ENCODE measurements around the gene TMEM101. TPM values are rescaled to one million over a fixed set of nuclear protein-coding genes. Genes with fewer than 3 reads are reported as not detected.
"Not testable (repeated sequence)": the region's sequence is repeated elsewhere in the genome, so short reads cannot be mapped to it uniquely, and the experiment has no call there.

Gene TMEM101
- 35.3 and 39.8 TPM in 2 replicates for total RNA-seq (2014; rRNA removed; shearing (Covaris generic))

DNA sequence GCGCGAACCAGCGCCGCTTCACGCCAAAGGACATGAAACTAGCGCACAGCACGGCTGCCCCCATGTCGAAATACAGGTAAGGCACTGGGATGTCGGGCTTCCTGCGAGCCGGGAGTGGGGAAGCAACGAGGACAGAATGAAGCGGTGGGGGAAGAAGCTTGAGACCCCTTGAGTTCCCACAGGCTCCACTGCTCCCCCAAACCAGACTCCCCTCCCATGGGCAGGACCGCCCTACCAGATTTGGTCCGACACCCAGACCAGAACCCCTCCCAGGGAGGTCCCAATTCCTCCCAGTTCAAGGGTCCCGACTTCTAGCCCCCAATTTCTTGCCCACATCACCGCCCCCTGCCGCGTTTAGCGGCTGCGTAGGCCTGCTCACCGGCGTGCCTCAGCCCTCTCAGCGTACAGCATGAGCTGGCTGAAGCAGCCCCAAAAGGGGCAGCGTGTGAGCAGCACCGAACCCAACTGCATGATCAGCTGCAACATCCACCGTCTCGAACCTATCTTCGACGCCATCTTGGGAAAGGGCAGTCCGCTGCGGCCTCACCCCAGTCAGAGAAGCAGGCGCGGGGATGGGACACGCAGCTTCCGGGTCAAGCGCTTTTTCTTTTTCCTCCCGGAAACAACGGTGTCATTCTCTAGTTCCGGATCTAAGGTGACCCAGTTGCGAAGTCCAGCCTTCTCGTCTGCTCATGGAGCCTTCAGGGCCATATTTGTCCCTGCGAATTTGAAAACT, at the start of gene TMEM101:
TSS of gene TMEM101 (minus strand) at position 527 of the 736 bp plus-strand sequence. CDS start at position 516, 11 bp downstream.
- Histone ChIP-seq H3K9me3 (replicated peaks) (no peaks in the 10 kb centered on the region), H3K36me3 (no peaks in the 10 kb centered on the region), H3K4me3 (peak within 1 kb of the TSS; percentile 74), H3K4me1 (no peaks in the 10 kb centered on the region), H3K27ac (peak within 1 kb of the TSS; percentile 54), H3K27me3 (no peaks in the 10 kb centered on the region)
- peak; percentile 93 to 96 for DNase-seq

- Histone ChIP-seq H3K36me3 (peaks cover 46% of the 10 kb centered on the region), H3K9me3 (replicated peaks) (no peaks in the 10 kb centered on the region), H3K27ac (no peak overlapping the region), H3K4me1 (no peaks in the 10 kb centered on the region), H3K27me3 (no peaks in the 10 kb centered on the region), H3K4me3 (no peak overlapping the region)
- no peak for DNase-seq
Observed at GRCh38 chr17:44063704-44064639, 49.2 kb upstream of the TMEM101 start.

DNA sequence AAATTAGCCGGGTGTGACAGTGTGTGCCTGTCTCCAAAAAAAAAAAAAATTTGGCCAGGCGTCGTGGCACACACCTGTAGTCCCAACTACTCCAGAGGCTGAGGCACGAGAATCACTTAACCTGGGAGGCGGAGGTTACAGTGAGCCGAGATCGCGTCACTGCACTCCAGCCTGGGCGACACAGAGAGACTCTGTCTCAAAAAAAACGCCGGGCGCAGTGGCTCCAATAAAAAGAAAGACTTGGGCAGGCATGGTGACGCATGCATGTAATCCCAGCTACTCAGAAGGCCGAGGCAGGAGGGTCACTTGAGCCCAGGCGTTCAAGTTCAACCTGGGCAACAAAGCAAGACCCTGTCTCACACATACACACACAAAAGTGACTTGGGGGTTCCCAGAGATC, 48.1 kb upstream of the TMEM101 start:
- H3K27ac ChIP-seq, result no peak overlapping the region
- no peaks in the 10 kb centered on the region for H3K9me3 ChIP-seq (replicated peaks)
- no peak overlapping the region for H3K4me3 ChIP-seq
- no peaks in the 10 kb centered on the region for H3K4me1 ChIP-seq
- H3K27me3 ChIP-seq, result no peaks in the 10 kb centered on the region
- H3K36me3 ChIP-seq, result peaks cover 54% of the 10 kb centered on the region
- DNase-seq, result no peak

GRCh38 chr17:44061446-44061845, 46.7 kb upstream of the TMEM101 start:
- Histone ChIP-seq H3K9me3 (replicated peaks) (no peaks in the 10 kb centered on the region), H3K27ac (no peak overlapping the region), H3K36me3 (peaks cover 61% of the 10 kb centered on the region), H3K4me3 (no peak overlapping the region), H3K4me1 (no peaks in the 10 kb centered on the region), H3K27me3 (no peaks in the 10 kb centered on the region)
- DNase-seq, result no peak

GRCh38 chr17:44059101-44059892, 44.5 kb upstream of the TMEM101 start:
- Histone ChIP-seq H3K27ac (no peak overlapping the region), H3K27me3 (no peaks in the 10 kb centered on the region), H3K4me1 (no peaks in the 10 kb centered on the region), H3K36me3 (peaks cover 73% of the 10 kb centered on the region), H3K9me3 (replicated peaks) (no peaks in the 10 kb centered on the region), H3K4me3 (no peak overlapping the region)
- DNase-seq, result no peak

DNA sequence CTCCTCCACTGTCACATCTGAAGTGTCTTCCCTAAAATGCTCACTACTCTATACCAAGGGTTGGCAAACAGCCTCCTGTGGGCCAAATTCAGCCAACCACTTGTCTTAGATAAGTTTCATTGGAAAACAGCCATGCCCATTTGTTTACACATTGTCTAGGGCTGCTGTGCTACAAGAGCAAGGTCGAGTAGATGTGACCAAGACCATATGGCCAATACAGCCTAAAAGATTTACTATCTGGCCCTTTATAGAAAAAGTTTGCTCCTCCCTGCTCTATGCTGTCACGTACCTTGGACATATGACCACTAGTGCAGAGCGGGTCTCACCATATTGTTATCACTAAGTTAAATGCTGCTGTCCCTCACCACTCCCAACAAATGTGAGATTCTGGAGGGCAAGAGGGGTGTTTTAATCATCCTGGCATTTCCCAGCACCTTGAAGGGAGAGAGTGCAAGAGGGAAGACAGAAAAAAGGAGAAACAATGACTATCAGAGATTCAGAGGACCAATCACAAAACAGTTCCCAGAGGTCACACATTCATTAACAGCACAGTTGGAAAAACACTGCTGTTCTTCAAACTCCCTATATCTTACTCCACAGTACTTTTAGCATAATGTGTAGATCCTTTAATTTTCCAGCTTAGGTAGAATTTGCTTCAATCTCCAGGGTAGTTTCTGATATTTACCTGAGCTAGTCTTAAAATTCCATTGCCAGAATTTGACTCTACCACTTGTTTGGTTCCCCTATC, 38.5 kb upstream of the TMEM101 start:
- H3K9me3 ChIP-seq (replicated peaks), result no peaks in the 10 kb centered on the region
- DNase-seq, result no peak
- H3K4me3 ChIP-seq, result no peak overlapping the region
- H3K27ac ChIP-seq, result no peak overlapping the region
- peaks cover 58% of the 10 kb centered on the region for H3K36me3 ChIP-seq
- H3K4me1 ChIP-seq, result peaks cover 12% of the 10 kb centered on the region
- H3K27me3 ChIP-seq, result no peaks in the 10 kb centered on the region

DNA sequence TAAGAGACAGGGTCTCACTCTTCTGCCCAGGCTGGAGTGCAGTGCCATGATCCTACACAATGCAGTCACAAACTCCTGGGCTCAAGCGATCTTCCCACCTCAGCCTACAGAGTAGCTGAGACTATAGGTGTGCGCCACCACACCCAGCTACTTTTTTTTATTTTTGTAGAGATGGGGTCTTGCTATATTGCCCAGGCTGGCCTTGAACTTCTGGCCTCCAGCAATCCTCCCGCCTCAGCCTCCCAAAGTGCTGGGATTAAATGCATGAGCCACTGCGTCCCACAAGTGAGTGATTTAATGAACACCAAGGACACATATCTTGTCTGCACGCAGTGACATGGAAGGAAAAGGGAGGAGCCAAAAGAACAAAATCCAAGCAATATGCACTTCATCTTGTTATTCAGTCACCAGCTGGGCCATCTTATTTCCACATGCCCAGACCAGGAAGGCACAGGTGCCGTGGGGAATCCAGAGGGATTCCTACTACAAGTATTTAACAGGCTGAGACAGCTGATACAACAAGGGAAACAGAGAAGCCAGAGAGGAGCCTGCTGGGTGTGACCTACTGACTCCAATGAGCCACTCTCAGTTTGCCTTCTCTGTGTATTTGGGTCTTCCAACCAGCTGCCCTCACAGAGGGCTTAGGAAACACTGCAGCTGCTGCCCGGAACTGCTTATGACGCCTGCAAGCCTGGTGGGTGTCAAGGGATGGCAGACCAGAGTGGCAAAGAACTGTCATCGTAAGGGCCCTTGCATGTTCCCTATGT, 34.7 kb upstream of the TMEM101 start:
- DNase-seq, result peak; percentile 95 to 99
- Histone ChIP-seq H3K27me3 (no peaks in the 10 kb centered on the region), H3K4me1 (peaks cover 12% of the 10 kb centered on the region), H3K4me3 (no peak overlapping the region), H3K27ac (peak overlapping the region; percentile 3; the same call in 1 of the 2 replicates), H3K9me3 (replicated peaks) (no peaks in the 10 kb centered on the region), H3K36me3 (peaks cover 54% of the 10 kb centered on the region)

DNA sequence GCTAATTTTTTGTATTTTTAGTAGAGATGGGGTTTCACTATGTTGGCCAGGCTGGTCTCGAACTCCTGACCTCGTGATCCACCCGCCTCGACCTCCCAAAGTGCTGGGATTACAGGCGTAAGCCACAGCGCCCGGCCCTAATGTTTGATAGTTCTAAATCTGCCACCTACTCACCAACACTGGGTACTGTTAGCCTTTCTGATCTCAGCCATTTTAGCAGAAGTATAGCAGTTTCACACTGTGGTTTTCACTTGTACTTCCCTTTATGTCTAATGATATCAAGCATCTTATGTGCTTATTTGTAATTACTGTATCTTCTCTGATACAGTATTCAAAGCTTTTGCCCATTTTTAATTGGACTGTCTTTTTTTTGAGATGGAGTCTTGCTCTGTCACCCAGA, 32.1 kb upstream of the TMEM101 start:
- peaks cover 12% of the 10 kb centered on the region for H3K4me1 ChIP-seq
- not testable (repeated sequence) for H3K4me3 ChIP-seq; H3K9me3 ChIP-seq (replicated peaks); H3K27me3 ChIP-seq; H3K27ac ChIP-seq; DNase-seq
- H3K36me3 ChIP-seq, result peaks cover 42% of the 10 kb centered on the region

DNA sequence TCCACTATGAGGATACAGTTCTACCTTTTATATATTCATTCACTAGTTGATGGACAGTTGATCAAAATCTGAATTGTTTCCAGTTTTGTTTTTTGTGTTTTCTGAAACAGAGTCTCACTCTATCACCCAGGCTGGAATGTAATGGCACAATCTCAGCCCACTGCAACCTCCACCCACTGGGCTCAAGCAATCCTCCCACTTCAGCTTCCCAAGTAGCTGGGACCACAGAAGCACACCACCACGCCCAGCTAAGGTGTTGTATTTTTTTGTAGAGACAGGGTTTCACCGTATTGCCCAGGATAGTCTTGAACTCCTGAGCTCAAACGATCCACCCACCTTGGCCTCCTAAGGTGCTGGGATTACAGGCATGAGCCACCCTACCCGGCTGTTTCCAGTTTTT, 30.7 kb upstream of the TMEM101 start:
- DNase-seq, result no peak
- no peak overlapping the region for H3K27ac ChIP-seq
- H3K4me3 ChIP-seq, result no peak overlapping the region
- peaks cover 9% of the 10 kb centered on the region for H3K4me1 ChIP-seq
- H3K9me3 ChIP-seq (replicated peaks), result no peaks in the 10 kb centered on the region
- no peaks in the 10 kb centered on the region for H3K27me3 ChIP-seq
- peaks cover 29% of the 10 kb centered on the region for H3K36me3 ChIP-seq

GRCh38 chr17:44044071-44044470, 29.3 kb upstream of the TMEM101 start:
- H3K9me3 ChIP-seq (replicated peaks), result no peaks in the 10 kb centered on the region
- no peaks in the 10 kb centered on the region for H3K27me3 ChIP-seq
- H3K4me1 ChIP-seq, result no peaks in the 10 kb centered on the region
- H3K4me3 ChIP-seq, result no peak overlapping the region
- peaks cover 38% of the 10 kb centered on the region for H3K36me3 ChIP-seq
- no peak overlapping the region for H3K27ac ChIP-seq
- DNase-seq, result no peak

GRCh38 chr17:44043272-44043696, 28.5 kb upstream of the TMEM101 start:
- Histone ChIP-seq H3K4me3 (no peak overlapping the region), H3K4me1 (no peaks in the 10 kb centered on the region), H3K27ac (no peak overlapping the region), H3K9me3 (replicated peaks) (no peaks in the 10 kb centered on the region), H3K36me3 (peaks cover 43% of the 10 kb centered on the region), H3K27me3 (no peaks in the 10 kb centered on the region)
- no peak for DNase-seq

GRCh38 chr17:44039829-44040635, 25.3 kb upstream of the TMEM101 start:
- DNase-seq, result no peak

DNA sequence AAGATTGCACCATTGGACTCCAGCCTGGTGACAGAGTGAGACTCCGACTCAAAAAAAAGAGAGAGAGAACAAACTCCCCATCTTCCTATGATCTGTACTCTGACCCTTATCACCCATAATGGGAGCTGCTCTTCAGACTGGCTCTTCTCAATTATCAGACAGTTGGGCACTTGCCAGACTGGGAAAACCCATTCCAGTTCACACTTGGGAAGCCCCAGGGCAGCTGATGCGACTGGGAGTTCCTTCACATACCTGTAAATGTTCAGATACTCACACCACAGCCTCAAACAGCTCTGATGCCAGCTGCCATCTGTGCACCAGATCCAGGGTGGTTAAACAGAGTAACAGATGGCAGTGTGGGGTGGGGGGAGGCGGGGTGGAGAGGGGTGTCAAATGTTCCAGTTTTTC, 23.8 kb upstream of the TMEM101 start:
- no peaks in the 10 kb centered on the region for H3K27me3 ChIP-seq
- peaks cover 55% of the 10 kb centered on the region for H3K36me3 ChIP-seq
- H3K4me3 ChIP-seq, result no peak overlapping the region
- H3K27ac ChIP-seq, result no peak overlapping the region
- no peaks in the 10 kb centered on the region for H3K4me1 ChIP-seq
- H3K9me3 ChIP-seq (replicated peaks), result no peaks in the 10 kb centered on the region
- DNase-seq, result no peak

More at GRCh38 chr17:44039829-44040635, 25.3 kb upstream of the TMEM101 start:
- Histone ChIP-seq H3K36me3 (peaks cover 49% of the 10 kb centered on the region), H3K4me1 (no peaks in the 10 kb centered on the region), H3K9me3 (replicated peaks) (no peaks in the 10 kb centered on the region), H3K27ac (no peak overlapping the region), H3K27me3 (no peaks in the 10 kb centered on the region), H3K4me3 (no peak overlapping the region)
